Measurements from ENCODE around the gene EHD4.

EHD4 gene

DNA sequence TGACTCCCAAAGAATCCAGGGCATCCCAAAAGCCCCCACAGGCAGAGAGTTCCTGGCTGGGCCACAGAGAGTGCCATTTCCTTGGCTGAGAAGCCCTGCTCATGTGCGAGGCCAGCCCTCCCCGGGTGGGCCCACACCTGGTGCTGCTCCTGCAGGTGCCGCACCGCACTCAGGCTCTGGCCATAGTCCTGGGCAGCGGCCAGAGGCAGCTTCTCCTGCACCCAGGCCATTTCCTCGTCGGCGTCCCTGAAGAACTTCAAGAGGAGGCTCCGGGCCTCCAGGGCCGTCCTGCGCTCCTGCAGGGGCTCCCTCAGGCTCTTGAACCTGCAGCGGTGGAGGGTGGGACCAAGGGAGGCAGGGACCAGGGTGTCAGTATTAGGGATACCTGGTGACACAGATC, 115.6 kb downstream of the EHD4 start:
- Histone ChIP-seq H3K4me1 (ENCODE audit: insufficient read depth, low read length) (no peaks in the 10 kb centered on the region), H3K36me3 (ENCODE audit: insufficient read depth, low read length) (no peaks in the 10 kb centered on the region), H3K9ac (ENCODE audit: low read depth, low read length) (no peak overlapping the region), H3K9me3 (ENCODE audit: control insufficient read depth, insufficient read depth, low read length) (no peaks in the 10 kb centered on the region)

- Histone ChIP-seq H3K9me3 (ENCODE audit: control insufficient read depth, insufficient read depth, low read length) (no peaks in the 10 kb centered on the region), H3K4me1 (ENCODE audit: insufficient read depth, low read length) (no peaks in the 10 kb centered on the region), H3K36me3 (ENCODE audit: insufficient read depth, low read length) (no peaks in the 10 kb centered on the region), H3K9ac (ENCODE audit: low read depth, low read length) (no peak overlapping the region)
These were observed 116.1 kb downstream of the EHD4 start for GRCh38 chr15:41856262-41856661.

GRCh38 chr15:41855261-41855961, 116.9 kb downstream of the EHD4 start:
- Histone ChIP-seq H3K36me3 (ENCODE audit: insufficient read depth, low read length) (no peaks in the 10 kb centered on the region), H3K4me1 (ENCODE audit: insufficient read depth, low read length) (no peaks in the 10 kb centered on the region), H3K9ac (ENCODE audit: low read depth, low read length) (no peak overlapping the region), H3K9me3 (ENCODE audit: control insufficient read depth, insufficient read depth, low read length) (no peaks in the 10 kb centered on the region)

GRCh38 chr15:41854443-41854842, 117.9 kb downstream of the EHD4 start:
- Histone ChIP-seq H3K9me3 (ENCODE audit: control insufficient read depth, insufficient read depth, low read length) (no peaks in the 10 kb centered on the region), H3K36me3 (ENCODE audit: insufficient read depth, low read length) (no peaks in the 10 kb centered on the region), H3K9ac (ENCODE audit: low read depth, low read length) (no peak overlapping the region), H3K4me1 (ENCODE audit: insufficient read depth, low read length) (no peaks in the 10 kb centered on the region)

GRCh38 chr15:41853831-41854230, 118.5 kb downstream of the EHD4 start:
- Histone ChIP-seq H3K9ac (ENCODE audit: low read depth, low read length) (no peak overlapping the region), H3K36me3 (ENCODE audit: insufficient read depth, low read length) (no peaks in the 10 kb centered on the region), H3K4me1 (ENCODE audit: insufficient read depth, low read length) (no peaks in the 10 kb centered on the region), H3K9me3 (ENCODE audit: control insufficient read depth, insufficient read depth, low read length) (no peaks in the 10 kb centered on the region)

GRCh38 chr15:41852736-41853590, 119.4 kb downstream of the EHD4 start:
- no peak overlapping the region for H3K9ac ChIP-seq (ENCODE audit: low read depth, low read length)
- H3K4me1 ChIP-seq (ENCODE audit: insufficient read depth, low read length) = no peaks in the 10 kb centered on the region
- H3K9me3 ChIP-seq (ENCODE audit: control insufficient read depth, insufficient read depth, low read length) = no peaks in the 10 kb centered on the region

GRCh38 chr15:41851755-41852370, 120.5 kb downstream of the EHD4 start:
- H3K4me1 ChIP-seq (ENCODE audit: insufficient read depth, low read length) = no peaks in the 10 kb centered on the region

More at GRCh38 chr15:41852736-41853590, 119.4 kb downstream of the EHD4 start:
- H3K36me3 ChIP-seq (ENCODE audit: insufficient read depth, low read length) = no peaks in the 10 kb centered on the region; the same call in 1 of the 2 replicates

DNA sequence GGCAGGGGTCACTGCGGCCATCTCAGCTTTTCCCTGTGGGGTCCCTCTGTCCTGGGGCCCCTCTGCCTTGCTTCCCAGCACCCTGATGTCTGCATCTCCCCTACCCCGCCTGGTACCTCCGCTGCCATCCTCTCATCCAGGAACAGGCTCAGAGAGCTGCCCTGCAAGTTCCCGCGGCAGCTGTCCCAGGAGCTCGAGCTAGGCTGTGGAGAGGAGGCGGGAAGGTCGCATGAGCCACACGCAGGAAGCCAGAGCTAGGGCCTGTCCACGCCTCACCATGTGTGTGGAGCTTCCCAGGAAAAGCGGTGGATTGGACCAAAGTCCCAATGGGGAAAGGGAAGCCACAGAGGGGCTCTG, 121.2 kb downstream of the EHD4 start:
- no peaks in the 10 kb centered on the region for H3K4me1 ChIP-seq (ENCODE audit: insufficient read depth, low read length)
- H3K9me3 ChIP-seq (ENCODE audit: control insufficient read depth, insufficient read depth, low read length) = no peaks in the 10 kb centered on the region
- H3K9ac ChIP-seq (ENCODE audit: low read depth, low read length) = no peak overlapping the region
- no peaks in the 10 kb centered on the region; the same call in 1 of the 2 replicates for H3K36me3 ChIP-seq (ENCODE audit: insufficient read depth, low read length)

More at GRCh38 chr15:41851755-41852370, 120.5 kb downstream of the EHD4 start:
- Histone ChIP-seq H3K9ac (ENCODE audit: low read depth, low read length) (no peak overlapping the region), H3K36me3 (ENCODE audit: insufficient read depth, low read length) (no peaks in the 10 kb centered on the region; the same call in 1 of the 2 replicates), H3K9me3 (ENCODE audit: control insufficient read depth, insufficient read depth, low read length) (no peaks in the 10 kb centered on the region)

DNA sequence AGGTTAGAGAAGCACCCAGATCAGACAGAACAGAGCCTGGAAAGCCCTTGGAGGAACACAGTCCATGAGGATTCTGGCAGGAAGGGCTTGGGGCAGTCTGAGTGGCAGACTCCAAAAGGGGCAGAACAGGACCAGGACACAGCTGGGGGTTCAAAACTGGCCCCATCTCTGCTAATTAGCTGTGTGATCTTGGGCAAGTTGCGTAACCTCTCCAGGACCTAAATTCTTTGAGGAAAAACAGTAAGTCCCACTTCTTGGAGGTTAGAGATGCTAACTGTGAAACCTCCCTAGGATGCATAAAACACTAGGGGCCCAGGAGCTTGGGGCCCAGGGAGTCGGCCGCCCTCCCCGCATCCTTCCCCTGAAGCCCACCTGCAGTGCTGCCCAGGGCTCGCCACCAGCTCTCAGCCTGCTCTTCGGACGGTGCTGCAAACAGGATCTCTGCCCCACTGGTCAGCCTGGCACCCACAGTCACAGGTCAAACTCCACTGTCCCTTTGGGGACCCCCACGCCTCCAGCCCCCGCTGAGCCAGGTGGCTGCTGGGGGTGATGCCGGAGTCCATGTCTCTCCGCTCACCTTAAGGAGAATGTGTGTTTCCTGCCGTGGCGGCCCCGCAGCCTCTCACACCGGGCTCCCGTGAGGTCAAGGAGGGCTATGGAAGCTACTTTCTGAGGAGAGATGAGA, 121.7 kb downstream of the EHD4 start:
- Histone ChIP-seq H3K36me3 (ENCODE audit: insufficient read depth, low read length) (no peaks in the 10 kb centered on the region; the same call in 1 of the 2 replicates), H3K9me3 (ENCODE audit: control insufficient read depth, insufficient read depth, low read length) (no peaks in the 10 kb centered on the region), H3K9ac (ENCODE audit: low read depth, low read length) (no peak overlapping the region), H3K4me1 (ENCODE audit: insufficient read depth, low read length) (no peaks in the 10 kb centered on the region)

GRCh38 chr15:41849861-41850260, 122.5 kb downstream of the EHD4 start:
- H3K9ac ChIP-seq (ENCODE audit: low read depth, low read length) = no peak overlapping the region
- H3K36me3 ChIP-seq (ENCODE audit: insufficient read depth, low read length) = no peaks in the 10 kb centered on the region; the same call in 1 of the 2 replicates
- no peaks in the 10 kb centered on the region for H3K4me1 ChIP-seq (ENCODE audit: insufficient read depth, low read length)
- no peaks in the 10 kb centered on the region for H3K9me3 ChIP-seq (ENCODE audit: control insufficient read depth, insufficient read depth, low read length)

DNA sequence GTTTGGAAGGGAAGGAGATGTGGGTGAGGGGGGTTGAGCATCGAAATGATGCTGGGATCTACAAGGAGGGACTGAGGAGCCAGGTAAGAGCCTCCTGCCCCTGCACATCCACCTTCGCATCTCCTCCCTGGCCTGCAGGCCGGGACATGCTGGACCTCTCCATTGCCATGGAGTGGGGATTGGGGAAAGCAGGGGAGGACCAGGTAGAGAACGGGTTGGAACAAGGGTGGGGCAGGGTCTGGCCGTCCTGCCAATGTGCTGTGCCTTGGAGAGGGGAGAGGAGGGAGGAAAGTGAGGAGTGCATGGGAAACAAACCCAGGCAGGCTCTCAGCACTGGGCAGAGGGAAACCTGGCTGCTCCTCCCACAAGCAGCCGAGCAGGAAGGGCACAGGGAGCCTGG, 123.2 kb downstream of the EHD4 start:
- Histone ChIP-seq H3K9ac (ENCODE audit: low read depth, low read length) (no peak overlapping the region), H3K9me3 (ENCODE audit: control insufficient read depth, insufficient read depth, low read length) (no peaks in the 10 kb centered on the region), H3K36me3 (ENCODE audit: insufficient read depth, low read length) (no peaks in the 10 kb centered on the region; the same call in 1 of the 2 replicates), H3K4me1 (ENCODE audit: insufficient read depth, low read length) (no peaks in the 10 kb centered on the region)

- H3K9me3 ChIP-seq (ENCODE audit: control insufficient read depth, insufficient read depth, low read length) = no peaks in the 10 kb centered on the region
- H3K36me3 ChIP-seq (ENCODE audit: insufficient read depth, low read length) = no peaks in the 10 kb centered on the region; the same call in 1 of the 2 replicates
- H3K4me1 ChIP-seq (ENCODE audit: insufficient read depth, low read length) = no peaks in the 10 kb centered on the region
- no peak overlapping the region for H3K9ac ChIP-seq (ENCODE audit: low read depth, low read length)
These were observed 123.7 kb downstream of the EHD4 start for GRCh38 chr15:41848631-41849030.

DNA sequence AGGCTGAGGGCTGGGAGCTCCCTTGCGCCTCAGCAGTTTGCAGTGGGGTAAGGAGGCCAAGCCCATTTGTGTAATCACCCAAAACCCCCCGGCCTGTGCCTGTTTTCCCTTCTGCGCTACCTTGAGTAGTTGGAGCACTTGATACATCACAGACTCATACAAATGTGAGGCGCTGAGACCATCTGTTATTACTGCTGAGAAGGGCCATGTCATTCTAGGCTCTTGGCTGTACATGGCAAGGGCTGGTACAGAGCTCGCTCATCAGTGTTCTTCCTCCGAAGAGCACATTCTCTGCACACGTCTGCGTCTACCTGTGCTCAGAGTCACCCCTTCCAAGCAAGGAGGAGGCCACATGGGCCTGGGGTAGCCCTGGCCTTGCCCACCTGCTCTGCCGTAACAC, 124.4 kb downstream of the EHD4 start:
- Histone ChIP-seq H3K9me3 (ENCODE audit: control insufficient read depth, insufficient read depth, low read length) (no peaks in the 10 kb centered on the region), H3K36me3 (ENCODE audit: insufficient read depth, low read length) (no peaks in the 10 kb centered on the region; the same call in 1 of the 2 replicates), H3K4me1 (ENCODE audit: insufficient read depth, low read length) (no peaks in the 10 kb centered on the region), H3K9ac (ENCODE audit: low read depth, low read length) (no peak overlapping the region)

GRCh38 chr15:41847206-41847605, 125.2 kb downstream of the EHD4 start:
- H3K4me1 ChIP-seq (ENCODE audit: insufficient read depth, low read length) = no peaks in the 10 kb centered on the region
- H3K9ac ChIP-seq (ENCODE audit: low read depth, low read length) = no peak overlapping the region
- no peaks in the 10 kb centered on the region; the same call in 1 of the 2 replicates for H3K36me3 ChIP-seq (ENCODE audit: insufficient read depth, low read length)
- H3K9me3 ChIP-seq (ENCODE audit: control insufficient read depth, insufficient read depth, low read length) = no peaks in the 10 kb centered on the region
